Esophagus muscularis mucosa (tissue), 4 donors: ENCODE measurements around the gene ADAM23. TPM values are rescaled to one million over a fixed set of nuclear protein-coding genes. Genes with fewer than 3 reads are reported as not detected.

Source experiments
- DNase-seq: peaks from one replicate; pipeline ENCODE4 v3.0.0-alpha.2; 2017; ENCODE audit errors: extremely low spot score
- H3K27ac ChIP-seq, 4 donors: fragments of 200-600 bp; sonication (generic); replicated peaks in 1 of 4; 1 replicate in 3 of 4; 2 replicates in 1 of 4; pipeline ENCODE4 v1.5.1; 2016 to 2019; ENCODE audit warnings: mild to moderate bottlenecking in 1 of 4
- H3K27me3 ChIP-seq, 4 donors: fragments of 200-600 bp; sonication (generic); one replicate each; pipeline versions ENCODE4 v1.5.1 to v1.6.0; 2016 to 2019
- H3K36me3 ChIP-seq, 4 donors: fragments of 200-600 bp; sonication (generic); one replicate each; pipeline ENCODE4 v1.5.1; 2016 to 2019
- H3K4me1 ChIP-seq, 4 donors: fragments of 200-600 bp; sonication (generic); one replicate each; pipeline ENCODE4 v1.5.1; 2016 to 2019
- H3K4me3 ChIP-seq, 4 donors: fragments of 200-600 bp; sonication (generic); 1 replicate in 2 of 4; 2 replicates in 2 of 4; pipeline ENCODE4 v1.5.1; 2016 to 2019; ENCODE audit warnings: mild to moderate bottlenecking in 4 of 4, moderate library complexity in 1 of 4
- H3K9me3 ChIP-seq, 4 donors: fragments of 200-600 bp; sonication (generic); 1 replicate in 3 of 4; 2 replicates in 1 of 4; pipeline ENCODE4 v1.5.1; 2016 to 2019
- EP300 ChIP-seq: sonication (generic); formaldehyde crosslinking; IDR thresholded peaks from one replicate; pipeline ENCODE4 v1.6.1; 2017; ENCODE audit warnings: antibody characterized with exemption
- POLR2A ChIP-seq: fragments of 450-650 bp; IDR thresholded peaks from one replicate; pipeline ENCODE4 v1.6.1; 2017; ENCODE audit warnings: antibody characterized with exemption, moderate library complexity, mild to moderate bottlenecking, low read depth
- POLR2AphosphoS5 ChIP-seq, 2 donors: sonication (generic); formaldehyde crosslinking; IDR thresholded peaks; one replicate each; pipeline ENCODE4 v1.6.1; 2017; ENCODE audit warnings: antibody characterized with exemption in 2 of 2
- WGBS: methylation state at CpG from one replicate; pipeline ENCODE4 v1.1.5; 2018; 5-methylcytosine and 5-hydroxymethylcytosine counted together
- intact Hi-C: fragments of 100-400 bp; cut with DNase I; formaldehyde crosslinking; loops from one replicate; pipeline ENCODE4 v1.15.1; 2023
- total RNA-seq, 4 donors: library from RNA; depleted of rRNA; stranded (reverse); fragments of >200 nt; gene quantifications; one replicate each; pipeline versions ENCODE4 v1.1.0 to v1.2.1, GENCODE V29; 2016
- TF ChIP-seq, protein P1 (sequence below), 3 experiments: fragments of 200-600 bp in 2 of 3; fragments of 450-650 bp in 1 of 3; sonication (generic) in 2 of 3; IDR thresholded peaks; one replicate each; pipeline ENCODE4 v1.5.1; 2017 to 2019; ENCODE audit warnings: antibody characterized with exemption in 3 of 3, mild to moderate bottlenecking in 2 of 3, moderate library complexity in 1 of 3

Gene ADAM23
- total RNA-seq, 4 donors from 2014 or later = 1.5 to 3.0 (median 2.2) TPM

- H3K9me3 ChIP-seq = no peaks in the 10 kb centered on the region
- H3K36me3 ChIP-seq = no peaks in the 10 kb centered on the region
- H3K4me1 ChIP-seq = no peaks in the 10 kb centered on the region
- no peaks in the 10 kb centered on the region for H3K27me3 ChIP-seq
- DNase-seq = no peak
- TF ChIP-seq, protein P1, sequence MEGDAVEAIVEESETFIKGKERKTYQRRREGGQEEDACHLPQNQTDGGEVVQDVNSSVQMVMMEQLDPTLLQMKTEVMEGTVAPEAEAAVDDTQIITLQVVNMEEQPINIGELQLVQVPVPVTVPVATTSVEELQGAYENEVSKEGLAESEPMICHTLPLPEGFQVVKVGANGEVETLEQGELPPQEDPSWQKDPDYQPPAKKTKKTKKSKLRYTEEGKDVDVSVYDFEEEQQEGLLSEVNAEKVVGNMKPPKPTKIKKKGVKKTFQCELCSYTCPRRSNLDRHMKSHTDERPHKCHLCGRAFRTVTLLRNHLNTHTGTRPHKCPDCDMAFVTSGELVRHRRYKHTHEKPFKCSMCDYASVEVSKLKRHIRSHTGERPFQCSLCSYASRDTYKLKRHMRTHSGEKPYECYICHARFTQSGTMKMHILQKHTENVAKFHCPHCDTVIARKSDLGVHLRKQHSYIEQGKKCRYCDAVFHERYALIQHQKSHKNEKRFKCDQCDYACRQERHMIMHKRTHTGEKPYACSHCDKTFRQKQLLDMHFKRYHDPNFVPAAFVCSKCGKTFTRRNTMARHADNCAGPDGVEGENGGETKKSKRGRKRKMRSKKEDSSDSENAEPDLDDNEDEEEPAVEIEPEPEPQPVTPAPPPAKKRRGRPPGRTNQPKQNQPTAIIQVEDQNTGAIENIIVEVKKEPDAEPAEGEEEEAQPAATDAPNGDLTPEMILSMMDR (IDR thresholded peaks at IDR 0.05) = no peak
- no peak overlapping the region for H3K4me3 ChIP-seq
- WGBS = 92% methylated on average over 6 of the region's 6 CpGs
- intact Hi-C loops = no loop called here
- no peak overlapping the region for H3K27ac ChIP-seq
Measured at GRCh38 chr2:206573793-206574192, 130.5 kb downstream of the ADAM23 start.

DNA sequence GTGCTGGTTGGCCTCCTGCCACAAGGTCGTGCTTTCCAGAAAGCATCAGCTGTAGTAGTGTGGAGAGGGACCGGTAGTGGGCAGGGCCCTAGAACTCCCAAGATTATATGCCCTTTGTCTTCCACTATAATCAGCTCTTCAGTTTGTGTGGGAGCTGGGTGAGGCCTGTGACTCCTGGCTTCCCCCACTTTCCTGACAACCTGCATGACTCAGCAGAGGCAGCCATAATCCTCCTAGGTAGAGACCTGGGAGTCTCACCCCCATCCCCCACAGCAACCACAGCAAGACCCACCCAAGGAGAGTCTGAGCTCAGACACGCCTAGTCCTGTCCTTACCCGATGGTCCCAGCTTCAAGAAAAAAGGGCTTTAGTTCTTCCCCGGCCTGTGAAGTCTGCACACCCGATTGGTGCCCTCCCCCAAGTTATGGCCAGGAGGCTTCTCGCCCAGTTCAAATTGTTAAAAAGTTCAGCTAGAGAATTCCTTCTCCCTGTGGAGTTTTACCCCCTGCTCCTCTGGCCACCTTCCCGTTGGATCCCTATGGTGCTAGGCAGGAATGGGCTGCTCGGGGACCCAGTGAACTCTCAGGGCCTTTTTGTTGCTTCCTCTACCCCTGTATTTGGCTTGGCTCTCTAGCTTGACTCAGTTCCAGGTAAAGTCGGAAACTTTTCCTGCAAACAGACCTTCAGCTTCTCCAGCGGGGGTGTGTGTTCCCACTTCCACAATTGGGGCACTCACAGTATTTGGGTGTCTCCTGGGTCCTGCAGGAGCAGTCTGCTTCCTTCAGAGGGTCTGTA is 141.2 kb downstream of the ADAM23 start:
- H3K27ac ChIP-seq = no peak overlapping the region
- no peaks in the 10 kb centered on the region for H3K9me3 ChIP-seq
- H3K4me3 ChIP-seq = no peak overlapping the region
- WGBS = 93% methylated on average over 10 of the region's 11 CpGs
- no peaks in the 10 kb centered on the region for H3K27me3 ChIP-seq
- DNase-seq = no peak
- no peaks in the 10 kb centered on the region for H3K36me3 ChIP-seq
- intact Hi-C loops = no loop called here
- TF ChIP-seq POLR2AphosphoS5 (IDR thresholded peaks at IDR 0.05) (no peak), EP300 (no peak), POLR2A (no peak)
- TF ChIP-seq, protein P1 (IDR thresholded peaks at IDR 0.05) = no peak
- peaks cover 0 to 4% (median 0%) of the 10 kb centered on the region in 4 donors for H3K4me1 ChIP-seq

DNA sequence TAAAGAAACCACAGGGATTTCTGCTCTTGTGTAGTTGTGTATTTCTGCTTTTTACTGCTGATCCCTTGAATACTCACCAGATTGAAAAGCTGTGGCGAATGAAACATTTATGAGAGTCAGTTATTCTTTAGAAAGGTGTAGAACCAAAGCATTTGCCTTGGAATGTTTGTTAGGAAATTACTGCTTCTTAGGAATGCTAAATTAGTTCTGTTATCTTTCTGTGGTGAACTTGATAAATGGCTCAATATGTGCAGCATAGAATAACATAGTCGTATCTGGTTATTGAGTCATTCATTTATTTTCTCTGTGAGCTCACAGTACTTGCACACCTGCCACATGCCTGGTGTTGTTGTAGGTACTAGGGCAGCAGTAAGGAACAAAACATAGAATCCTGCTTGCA is 142.0 kb downstream of the ADAM23 start:
- H3K4me1 ChIP-seq = peaks cover 0 to 4% (median 0%) of the 10 kb centered on the region in 4 donors
- H3K9me3 ChIP-seq = no peaks in the 10 kb centered on the region
- no peak overlapping the region for H3K27ac ChIP-seq
- TF ChIP-seq, protein P1 (IDR thresholded peaks at IDR 0.05) = no peak
- H3K27me3 ChIP-seq = no peaks in the 10 kb centered on the region
- no peak overlapping the region for H3K4me3 ChIP-seq
- DNase-seq = no peak
- intact Hi-C loops = no loop called here
- WGBS = 88% methylated on average over 2 of the region's 2 CpGs
- H3K36me3 ChIP-seq = peaks cover 0 to 3% (median 0%) of the 10 kb centered on the region in 4 donors

DNA sequence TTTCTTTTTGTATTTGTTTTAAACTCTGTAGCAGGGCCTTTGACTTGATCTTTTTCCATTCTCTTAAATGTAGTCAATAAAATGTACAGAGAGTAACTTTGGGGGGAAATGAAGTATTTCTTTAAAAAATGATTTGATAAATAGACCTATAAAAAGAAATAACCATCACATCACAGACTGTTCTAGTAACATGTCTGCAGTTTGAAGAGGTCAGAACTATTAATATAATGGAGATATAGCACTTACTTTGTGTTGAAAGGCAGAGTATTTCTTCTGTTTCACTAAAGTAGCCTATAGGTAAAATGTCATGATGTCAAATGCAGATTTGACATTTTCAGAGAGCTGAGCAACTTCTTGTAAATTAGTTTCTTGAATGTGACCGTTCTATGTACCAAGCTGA is 143.3 kb downstream of the ADAM23 start:
- no peaks in the 10 kb centered on the region for H3K27me3 ChIP-seq
- no peak for DNase-seq
- H3K4me3 ChIP-seq = no peak overlapping the region
- no peaks in the 10 kb centered on the region for H3K9me3 ChIP-seq
- peaks cover 0 to 4% (median 0%) of the 10 kb centered on the region in 4 donors for H3K4me1 ChIP-seq
- no peak for TF ChIP-seq EP300
- TF ChIP-seq POLR2A = no peak
- no peak for TF ChIP-seq POLR2AphosphoS5 (IDR thresholded peaks at IDR 0.05)
- TF ChIP-seq, protein P1 (IDR thresholded peaks at IDR 0.05) = no peak
- H3K27ac ChIP-seq = no peak overlapping the region
- intact Hi-C loops = no loop called here
- H3K36me3 ChIP-seq = peaks cover 0 to 6% (median 0%) of the 10 kb centered on the region in 4 donors
- 65% methylated on average over 1 of the region's 1 CpG for WGBS

DNA sequence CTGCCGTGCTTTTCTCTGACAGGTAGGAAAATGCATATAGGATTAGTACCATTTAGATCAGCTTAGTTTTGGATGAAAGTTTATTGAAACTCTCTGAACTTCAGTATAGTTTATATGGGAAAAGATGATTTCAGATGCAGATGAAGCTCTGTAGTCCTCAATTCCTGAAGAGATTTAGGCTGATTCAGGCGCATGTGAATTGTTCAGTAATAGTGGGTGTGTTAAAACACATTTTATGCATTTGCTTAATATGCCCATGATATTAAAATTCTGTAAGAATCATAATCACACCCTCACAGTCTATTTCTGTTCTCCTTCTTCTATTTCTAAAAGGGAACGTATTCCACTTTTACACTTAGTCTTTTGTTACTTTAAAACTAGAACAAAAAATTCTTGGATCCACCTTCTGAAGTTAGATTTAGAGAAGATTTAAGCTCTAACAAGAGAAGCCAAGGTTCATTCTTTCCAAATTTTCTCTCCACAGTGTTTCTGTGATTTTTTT is 154.4 kb downstream of the ADAM23 start:
- H3K4me3 ChIP-seq = no peak overlapping the region
- no peaks in the 10 kb centered on the region for H3K27me3 ChIP-seq
- H3K36me3 ChIP-seq = peaks cover 0 to 26% (median 0%) of the 10 kb centered on the region in 4 donors
- WGBS = 95% methylated on average over 3 of the region's 3 CpGs
- TF ChIP-seq, protein P1 (IDR thresholded peaks at IDR 0.05) = no peak
- TF ChIP-seq EP300 = no peak
- TF ChIP-seq POLR2AphosphoS5 (IDR thresholded peaks at IDR 0.05) = no peak
- no peak for TF ChIP-seq POLR2A
- no peak for DNase-seq
- intact Hi-C loops = no loop called here
- H3K9me3 ChIP-seq = no peaks in the 10 kb centered on the region
- H3K4me1 ChIP-seq = no peaks in the 10 kb centered on the region
- H3K27ac ChIP-seq = no peak overlapping the region
